ENCODE measurements around the gene MARCHF3. TPM values are rescaled to one million over a fixed set of nuclear protein-coding genes. Genes with fewer than 3 reads are reported as not detected.
A peak's percentile ranks its signal among the peaks of the same experiment; 100 is the strongest.

The MARCHF3 gene
- total and polyA plus RNA-seq, 2 of the 13 experiments (the other 11 are each of a cell fraction or from before 2014, with no cell fraction given), result 4.8 to 11.9 TPM

- no peak for TF ChIP-seq PRDM15 (CRISPR knock-in tag; IDR thresholded peaks at IDR 0.05)
- peak; percentile 84 for TF ChIP-seq ONECUT2 (CRISPR knock-in tag; IDR thresholded peaks at IDR 0.05)
- no peak for TF ChIP-seq HDAC6 (IDR thresholded peaks at IDR 0.05; ENCODE audit: low read depth, low read length)
- peak; percentile 63; the same call in 1 of the 2 replicates for TF ChIP-seq MEF2D (CRISPR knock-in tag; IDR thresholded peaks at IDR 0.05)
- TF ChIP-seq RBFOX2 (IDR thresholded peaks at IDR 0.05; ENCODE audit: low read depth, low read length), result no peak
- no peak for TF ChIP-seq HINFP (CRISPR knock-in tag; IDR thresholded peaks at IDR 0.05; ENCODE audit: low read depth)
- TF ChIP-seq ZNF564 (CRISPR knock-in tag; IDR thresholded peaks at IDR 0.05), result no peak
- peak; percentile 42; the same call in 1 of the 2 replicates for TF ChIP-seq MIXL1 (CRISPR knock-in tag; IDR thresholded peaks at IDR 0.05)
- TF ChIP-seq PAXIP1 (CRISPR knock-in tag; conservative IDR thresholded peaks at IDR 0.05), result peak; percentile 24; the same call in 1 of the 2 replicates
- no peak for TF ChIP-seq SKIL (CRISPR knock-in tag; IDR thresholded peaks at IDR 0.05; ENCODE audit: borderline replicate concordance)
- TF ChIP-seq SRF (IDR thresholded peaks at IDR 0.05; ENCODE audit: low read depth, low read length), result no peak
- TF ChIP-seq BCLAF1 (IDR thresholded peaks at IDR 0.05), result no peak
- TF ChIP-seq REL (CRISPR knock-in tag; conservative IDR thresholded peaks at IDR 0.05), result no peak
- TF ChIP-seq BRD4 (CRISPR knock-in tag; IDR thresholded peaks at IDR 0.05), result no peak
- no peak for TF ChIP-seq GABPA (IDR thresholded peaks at IDR 0.05; ENCODE audit: low read depth, low read length)
- TF ChIP-seq GABPA (CRISPR knock-in tag; IDR thresholded peaks at IDR 0.05; ENCODE audit: low read depth), result peak; percentile 19; the same call in 1 of the 2 replicates
These were observed 26.4 kb downstream of the MARCHF3 start (continued) for GRCh38 chr5:127003798-127004495.
